GM18498 (cell line): ENCODE results near the gene TIMM21.

ENCODE experiments used
- ATAC-seq: cut with Tn5 transposase; IDR thresholded peaks from one replicate; pipeline ENCODE4 v1.9.1; 2021; ENCODE audit warnings: mild to moderate bottlenecking, moderate library complexity; ENCODE audit not compliant: unreplicated experiment

TIMM21 gene

DNA sequence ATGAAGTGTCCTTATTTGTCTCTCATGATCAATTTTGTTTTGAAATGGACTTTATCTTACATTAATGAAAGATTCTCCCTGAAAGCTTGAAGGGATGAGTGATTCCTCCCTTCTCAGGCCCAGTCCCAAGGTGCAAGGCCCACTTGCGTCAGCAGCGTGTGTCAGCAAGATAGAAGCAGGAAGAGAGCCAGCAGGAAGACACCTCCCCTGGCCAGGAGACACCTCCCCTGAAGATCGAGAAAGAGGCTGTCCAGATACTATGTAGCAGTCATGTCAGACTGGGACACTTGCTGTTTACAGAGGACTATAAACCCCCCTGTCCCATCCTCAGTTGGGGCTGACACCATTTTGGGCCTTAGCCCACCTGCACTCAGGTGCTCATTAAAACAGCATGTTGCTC is 38.3 kb downstream of the TIMM21 start:
- no peak for ATAC-seq

DNA sequence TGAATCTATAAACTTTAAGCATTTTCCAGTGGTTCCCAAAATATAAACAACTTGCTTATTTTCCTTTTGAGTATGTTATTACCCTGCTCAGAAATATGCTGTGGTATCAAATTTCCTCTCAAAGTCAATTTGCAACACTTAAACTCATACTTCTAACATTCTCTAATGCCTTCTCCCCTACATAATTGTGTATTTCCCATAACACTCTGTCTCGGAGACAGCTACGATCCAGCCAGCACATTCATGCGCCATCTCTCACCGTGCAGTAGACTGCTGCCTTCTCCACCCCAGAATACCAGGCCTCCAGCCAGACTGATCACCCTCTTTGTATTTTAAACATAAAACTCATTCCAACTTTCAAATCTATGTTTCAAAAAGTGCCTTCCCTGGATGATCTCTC is 41.8 kb downstream of the TIMM21 start:
- no peak for ATAC-seq

DNA sequence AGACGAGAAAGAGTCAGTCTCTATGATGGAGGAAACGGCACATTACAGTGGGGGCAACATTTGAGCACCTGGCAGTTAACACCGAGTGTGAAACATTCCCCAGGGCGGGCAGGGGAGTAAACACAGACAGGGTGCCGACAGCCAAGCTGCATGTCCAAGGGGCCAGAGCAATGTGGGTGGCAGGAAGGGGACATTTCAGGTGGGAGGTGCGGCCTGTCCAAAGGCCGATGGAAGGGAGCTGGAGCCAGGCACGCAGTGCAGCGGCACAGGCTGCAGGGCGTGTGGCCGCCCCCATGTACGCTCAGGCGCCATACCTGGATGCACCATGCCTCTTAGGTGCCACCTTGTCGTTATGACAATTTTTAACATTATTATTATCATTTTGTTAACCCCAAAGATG is 43.3 kb downstream of the TIMM21 start:
- no peak for ATAC-seq

GRCh38 chr18:74194691-74195090 is 46.4 kb downstream of the TIMM21 start:
- no peak for ATAC-seq

GRCh38 chr18:74196220-74197119 is 48.1 kb downstream of the TIMM21 start:
- ATAC-seq: peak; percentile 94

DNA sequence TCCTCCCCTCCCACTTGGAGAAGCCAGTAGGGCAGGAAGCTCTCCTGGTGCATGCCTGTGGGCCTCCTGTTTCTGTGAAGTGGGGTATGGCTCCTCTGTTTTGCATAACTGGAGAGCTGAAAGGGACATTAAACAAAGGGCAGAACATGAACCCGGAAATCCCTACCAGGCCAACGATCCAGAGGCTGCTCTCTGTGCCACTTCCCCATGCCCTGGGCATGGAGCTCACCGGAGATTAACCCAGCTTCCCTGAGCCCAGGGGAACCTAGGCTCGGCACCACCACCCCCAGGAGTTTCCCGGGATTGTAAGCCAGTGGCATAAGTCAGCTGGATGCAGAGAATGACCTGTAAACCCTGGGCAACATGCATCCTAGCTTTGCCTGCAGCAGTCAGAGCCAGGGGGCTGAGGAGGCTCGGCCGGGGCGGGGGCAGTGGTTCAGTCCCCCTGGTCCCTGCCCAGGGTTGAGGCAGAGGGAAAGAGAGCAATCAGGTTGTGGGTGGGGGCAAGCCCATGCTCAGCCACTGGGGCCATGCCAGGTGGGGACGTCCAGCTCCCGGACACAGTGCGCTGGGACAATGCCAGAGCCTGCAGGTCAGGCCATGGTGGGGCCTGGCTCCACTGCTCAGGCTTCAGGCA is 49.5 kb downstream of the TIMM21 start:
- ATAC-seq: no peak

DNA sequence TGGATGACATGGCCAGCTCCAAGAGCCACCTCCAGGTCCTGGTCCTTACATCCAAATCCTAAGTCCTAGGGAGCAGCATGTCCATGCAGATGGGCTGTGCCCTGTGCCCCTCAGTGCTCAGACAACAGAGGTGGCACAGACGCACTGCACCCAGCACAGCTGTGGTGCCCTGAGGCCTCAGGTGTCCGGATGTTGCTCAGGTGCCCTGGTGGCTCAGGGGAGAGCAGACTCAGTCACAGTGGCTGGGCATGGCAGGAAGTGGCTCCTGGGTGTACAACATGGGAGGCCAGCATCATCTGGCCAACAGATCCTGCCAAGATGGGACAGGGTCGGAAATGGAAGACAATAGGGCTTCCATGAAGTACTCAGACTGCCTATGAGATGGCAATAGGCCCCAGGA is 50.1 kb downstream of the TIMM21 start:
- ATAC-seq: no peak

DNA sequence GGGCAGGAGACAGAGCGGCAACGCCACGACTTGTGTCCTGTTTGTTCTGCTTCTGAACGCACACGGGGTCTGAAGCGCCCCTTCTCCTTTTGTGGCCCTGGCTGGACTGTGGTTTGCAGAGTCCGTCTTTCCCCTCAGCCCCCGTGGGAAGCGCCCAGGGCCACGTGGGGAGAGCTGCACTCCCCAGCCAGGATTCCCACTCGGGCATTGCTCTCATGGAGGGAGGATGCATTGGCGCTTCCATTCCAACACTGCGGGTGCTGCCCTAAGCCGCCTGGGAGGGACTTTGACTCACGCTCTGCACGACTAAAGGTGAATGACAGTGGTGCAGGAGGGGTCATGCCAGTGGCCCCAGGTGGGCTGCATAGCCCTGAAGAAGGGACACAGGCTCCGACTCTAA is 52.5 kb downstream of the TIMM21 start:
- ATAC-seq: no peak

- ATAC-seq: no peak
Observed at GRCh38 chr18:74203811-74204210, 55.5 kb downstream of the TIMM21 start.

GRCh38 chr18:74204526-74205152 is 56.3 kb downstream of the TIMM21 start:
- no peak for ATAC-seq
